ENCODE results near the gene ZNF692.
A peak's percentile ranks its signal among the peaks of the same experiment; 100 is the strongest.
"Not testable (repeated sequence)": the region's sequence is repeated elsewhere in the genome, so short reads cannot be mapped to it uniquely, and the experiment has no call there.

The ZNF692 gene

GRCh38 chr1:248807067-248807737 is 51.7 kb downstream of the ZNF692 start:
- Histone ChIP-seq H2AK5ac (ENCODE audit: low read length) (no peak overlapping the region), H2BK15ac (replicated peaks; ENCODE audit: low read depth) (no peak overlapping the region), H2BK5ac (ENCODE audit: low read length) (no peak overlapping the region), H3K9ac (ENCODE audit: low read length) (no peak overlapping the region), H3K4ac (ENCODE audit: low read depth, low read length) (no peak overlapping the region), H3K4me3 (ENCODE audit: low read length) (no peak overlapping the region), H4K5ac (ENCODE audit: low read length) (no peak overlapping the region), H3K27me3 (ENCODE audit: insufficient read depth, low read length, poor library complexity) (no peaks in the 10 kb centered on the region), H2BK120ac (ENCODE audit: low read depth, low read length) (no peak overlapping the region), H3K23ac (ENCODE audit: low read length) (no peak overlapping the region), H3K36me3 (ENCODE audit: control insufficient read depth, insufficient read depth, low read length) (peaks cover 3% of the 10 kb centered on the region), H3K79me2 (ENCODE audit: control insufficient read depth, insufficient read depth, low read length) (no peaks in the 10 kb centered on the region), H3K4me2 (ENCODE audit: low read length) (no peak overlapping the region), H3K27ac (ENCODE audit: low read depth, low read length) (no peak overlapping the region), H4K8ac (ENCODE audit: low read depth, low read length) (no peak overlapping the region), H3K18ac (ENCODE audit: low read length) (no peak overlapping the region), H3K4me1 (ENCODE audit: control insufficient read depth, low read depth, low read length) (no peaks in the 10 kb centered on the region), H3K79me1 (ENCODE audit: low read length) (no peaks in the 10 kb centered on the region), H3K56ac (ENCODE audit: low read length) (no peak overlapping the region)
- no CpG with 5 or more reads among the region's 15 CpGs for WGBS (ENCODE audit: extremely low coverage, insufficient coverage, low lambda C conversion rate)
- DNase-seq: peak; percentile 60

GRCh38 chr1:248805876-248806275 is 53.0 kb downstream of the ZNF692 start:
- DNase-seq: no peak
- WGBS (ENCODE audit: extremely low coverage, insufficient coverage, low lambda C conversion rate): no CpG with 5 or more reads among the region's 1 CpG

GRCh38 chr1:248804771-248805681 is 53.9 kb downstream of the ZNF692 start:
- H2BK120ac ChIP-seq (ENCODE audit: low read depth, low read length): no peak overlapping the region
- no peak overlapping the region for H2AK5ac ChIP-seq (ENCODE audit: low read length)
- no peak overlapping the region for H3K4ac ChIP-seq (ENCODE audit: low read depth, low read length)
- H3K4me3 ChIP-seq (ENCODE audit: low read length): no peak overlapping the region
- no peak overlapping the region for H3K4me2 ChIP-seq (ENCODE audit: low read length)
- H3K4me1 ChIP-seq (ENCODE audit: control insufficient read depth, low read depth, low read length): no peaks in the 10 kb centered on the region
- H3K79me2 ChIP-seq (ENCODE audit: control insufficient read depth, insufficient read depth, low read length): no peaks in the 10 kb centered on the region
- no peak for DNase-seq
- H4K5ac ChIP-seq (ENCODE audit: low read length): no peak overlapping the region
- no peaks in the 10 kb centered on the region for H3K36me3 ChIP-seq (ENCODE audit: control insufficient read depth, insufficient read depth, low read length)
- no peak overlapping the region for H2BK5ac ChIP-seq (ENCODE audit: low read length)
- H3K18ac ChIP-seq (ENCODE audit: low read length): no peak overlapping the region
- H3K9ac ChIP-seq (ENCODE audit: low read length): no peak overlapping the region
- no peak overlapping the region for H4K8ac ChIP-seq (ENCODE audit: low read depth, low read length)
- no peak overlapping the region for H3K23ac ChIP-seq (ENCODE audit: low read length)
- WGBS (ENCODE audit: extremely low coverage, insufficient coverage, low lambda C conversion rate): no CpG with 5 or more reads among the region's 10 CpGs
- no peaks in the 10 kb centered on the region for H3K27me3 ChIP-seq (ENCODE audit: insufficient read depth, low read length, poor library complexity)
- no peaks in the 10 kb centered on the region for H3K79me1 ChIP-seq (ENCODE audit: low read length)
- H3K27ac ChIP-seq (ENCODE audit: low read depth, low read length): no peak overlapping the region
- no peak overlapping the region for H3K56ac ChIP-seq (ENCODE audit: low read length)
- no peak overlapping the region for H2BK15ac ChIP-seq (replicated peaks; ENCODE audit: low read depth)

More at GRCh38 chr1:248805876-248806275, 53.0 kb downstream of the ZNF692 start:
- no peak overlapping the region for H2AK5ac ChIP-seq (ENCODE audit: low read length)
- H3K56ac ChIP-seq (ENCODE audit: low read length): no peak overlapping the region
- no peak overlapping the region for H2BK15ac ChIP-seq (replicated peaks; ENCODE audit: low read depth)
- H3K9ac ChIP-seq (ENCODE audit: low read length): no peak overlapping the region
- H4K8ac ChIP-seq (ENCODE audit: low read depth, low read length): no peak overlapping the region
- no peak overlapping the region for H3K4me2 ChIP-seq (ENCODE audit: low read length)
- H3K27ac ChIP-seq (ENCODE audit: low read depth, low read length): no peak overlapping the region
- H3K18ac ChIP-seq (ENCODE audit: low read length): no peak overlapping the region
- H2BK5ac ChIP-seq (ENCODE audit: low read length): no peak overlapping the region
- H3K4ac ChIP-seq (ENCODE audit: low read depth, low read length): no peak overlapping the region
- H2BK120ac ChIP-seq (ENCODE audit: low read depth, low read length): no peak overlapping the region
- H3K79me1 ChIP-seq (ENCODE audit: low read length): no peaks in the 10 kb centered on the region
- no peak overlapping the region for H4K5ac ChIP-seq (ENCODE audit: low read length)
- H3K4me1 ChIP-seq (ENCODE audit: control insufficient read depth, low read depth, low read length): no peaks in the 10 kb centered on the region
- no peak overlapping the region for H3K4me3 ChIP-seq (ENCODE audit: low read length)
- no peaks in the 10 kb centered on the region for H3K27me3 ChIP-seq (ENCODE audit: insufficient read depth, low read length, poor library complexity)
- no peaks in the 10 kb centered on the region for H3K79me2 ChIP-seq (ENCODE audit: control insufficient read depth, insufficient read depth, low read length)
- no peak overlapping the region for H3K23ac ChIP-seq (ENCODE audit: low read length)
- no peaks in the 10 kb centered on the region for H3K36me3 ChIP-seq (ENCODE audit: control insufficient read depth, insufficient read depth, low read length)

- H4K5ac ChIP-seq (ENCODE audit: low read length); H2BK5ac ChIP-seq (ENCODE audit: low read length); H3K36me3 ChIP-seq (ENCODE audit: control insufficient read depth, insufficient read depth, low read length); H3K9ac ChIP-seq (ENCODE audit: low read length); H3K79me1 ChIP-seq (ENCODE audit: low read length); H3K4me1 ChIP-seq (ENCODE audit: control insufficient read depth, low read depth, low read length); H3K23ac ChIP-seq (ENCODE audit: low read length); H3K4me3 ChIP-seq (ENCODE audit: low read length); H2BK120ac ChIP-seq (ENCODE audit: low read depth, low read length); H3K4me2 ChIP-seq (ENCODE audit: low read length); H3K18ac ChIP-seq (ENCODE audit: low read length); H3K79me2 ChIP-seq (ENCODE audit: control insufficient read depth, insufficient read depth, low read length); DNase-seq; H3K27ac ChIP-seq (ENCODE audit: low read depth, low read length); H4K8ac ChIP-seq (ENCODE audit: low read depth, low read length); H3K4ac ChIP-seq (ENCODE audit: low read depth, low read length); H3K56ac ChIP-seq (ENCODE audit: low read length); H2BK15ac ChIP-seq (replicated peaks; ENCODE audit: low read depth); H3K27me3 ChIP-seq (ENCODE audit: insufficient read depth, low read length, poor library complexity); H2AK5ac ChIP-seq (ENCODE audit: low read length): not testable (repeated sequence)
- WGBS (ENCODE audit: extremely low coverage, insufficient coverage, low lambda C conversion rate): no CpG with 5 or more reads among the region's 15 CpGs
Observed at GRCh38 chr1:248803501-248803900, 55.4 kb downstream of the ZNF692 start.

GRCh38 chr1:248802454-248802853 is 56.4 kb downstream of the ZNF692 start:
- Histone ChIP-seq H3K4ac (ENCODE audit: low read depth, low read length) (no peak overlapping the region), H4K8ac (ENCODE audit: low read depth, low read length) (no peak overlapping the region), H3K9ac (ENCODE audit: low read length) (no peak overlapping the region), H3K36me3 (ENCODE audit: control insufficient read depth, insufficient read depth, low read length) (no peaks in the 10 kb centered on the region), H2BK15ac (replicated peaks; ENCODE audit: low read depth) (no peak overlapping the region), H3K27me3 (ENCODE audit: insufficient read depth, low read length, poor library complexity) (no peaks in the 10 kb centered on the region), H2AK5ac (ENCODE audit: low read length) (no peak overlapping the region), H3K4me2 (ENCODE audit: low read length) (no peak overlapping the region), H3K79me1 (ENCODE audit: low read length) (no peaks in the 10 kb centered on the region), H3K56ac (ENCODE audit: low read length) (no peak overlapping the region), H3K79me2 (ENCODE audit: control insufficient read depth, insufficient read depth, low read length) (no peaks in the 10 kb centered on the region), H3K23ac (ENCODE audit: low read length) (no peak overlapping the region), H3K27ac (ENCODE audit: low read depth, low read length) (no peak overlapping the region), H2BK5ac (ENCODE audit: low read length) (no peak overlapping the region), H4K5ac (ENCODE audit: low read length) (no peak overlapping the region), H2BK120ac (ENCODE audit: low read depth, low read length) (no peak overlapping the region), H3K4me3 (ENCODE audit: low read length) (no peak overlapping the region), H3K18ac (ENCODE audit: low read length) (no peak overlapping the region), H3K4me1 (ENCODE audit: control insufficient read depth, low read depth, low read length) (no peaks in the 10 kb centered on the region)
- WGBS (ENCODE audit: extremely low coverage, insufficient coverage, low lambda C conversion rate): no CpG with 5 or more reads among the region's 6 CpGs
- no peak for DNase-seq
